DMS79 treated with DMSO at 0.1 percent for 48 hours (cell line): ENCODE results near the gene FADD.
A peak's percentile ranks its signal among the peaks of the same experiment; 100 is the strongest.
"Not testable (repeated sequence)": the region's sequence is repeated elsewhere in the genome, so short reads cannot be mapped to it uniquely, and the experiment has no call there.

Experiments used
- DNase-seq: peaks from one replicate; lab custom pipeline; 2025; lab: John Stamatoyannopoulos, UW

The FADD gene

GRCh38 chr11:70182266-70182665 lies 20.8 kb upstream of the FADD start:
- DNase-seq = no peak

GRCh38 chr11:70183032-70183431 lies 20.1 kb upstream of the FADD start:
- DNase-seq = no peak

- DNase-seq = no peak
Measured at GRCh38 chr11:70183483-70184176, 19.5 kb upstream of the FADD start.

GRCh38 chr11:70184396-70184795 lies 18.7 kb upstream of the FADD start:
- DNase-seq = no peak

GRCh38 chr11:70185348-70186055 lies 17.6 kb upstream of the FADD start:
- DNase-seq = no peak

- no peak for DNase-seq
Measured at GRCh38 chr11:70186420-70186819, 16.7 kb upstream of the FADD start.

- DNase-seq = no peak
Measured at GRCh38 chr11:70186936-70187335, 16.2 kb upstream of the FADD start.

GRCh38 chr11:70187771-70188170 lies 15.3 kb upstream of the FADD start:
- DNase-seq = no peak

GRCh38 chr11:70189622-70190021 lies 13.5 kb upstream of the FADD start:
- DNase-seq = no peak

- peak; percentile 34 for DNase-seq
Measured at GRCh38 chr11:70191495-70192140, 11.5 kb upstream of the FADD start.

- DNase-seq = peak; percentile 3
Measured at GRCh38 chr11:70192666-70193410, 10.3 kb upstream of the FADD start.

- DNase-seq = no peak
Measured at GRCh38 chr11:70193411-70194292, 9.4 kb upstream of the FADD start.

GRCh38 chr11:70194792-70195791 lies 8.0 kb upstream of the FADD start:
- no peak for DNase-seq

GRCh38 chr11:70200212-70200844 lies 2.8 kb upstream of the FADD start:
- DNase-seq = no peak

GRCh38 chr11:70201047-70201446 lies 2.0 kb upstream of the FADD start:
- DNase-seq = not testable (repeated sequence)

- no peak for DNase-seq
Measured at GRCh38 chr11:70201882-70202861, 924 bp upstream of the FADD start.

- peak; percentile 33 for DNase-seq
Measured at GRCh38 chr11:70203751-70204465, 812 bp downstream of the FADD start.

GRCh38 chr11:70204466-70204799 lies 1.3 kb downstream of the FADD start:
- DNase-seq = no peak
